ENCODE results near the gene MAPKAPK3. TPM values are rescaled to one million over a fixed set of nuclear protein-coding genes. Genes with fewer than 3 reads are reported as not detected.
A peak's percentile ranks its signal among the peaks of the same experiment; 100 is the strongest.

Gene MAPKAPK3
- total RNA-seq, 2 experiments from 2014 or later: 176 to 195 TPM

DNA sequence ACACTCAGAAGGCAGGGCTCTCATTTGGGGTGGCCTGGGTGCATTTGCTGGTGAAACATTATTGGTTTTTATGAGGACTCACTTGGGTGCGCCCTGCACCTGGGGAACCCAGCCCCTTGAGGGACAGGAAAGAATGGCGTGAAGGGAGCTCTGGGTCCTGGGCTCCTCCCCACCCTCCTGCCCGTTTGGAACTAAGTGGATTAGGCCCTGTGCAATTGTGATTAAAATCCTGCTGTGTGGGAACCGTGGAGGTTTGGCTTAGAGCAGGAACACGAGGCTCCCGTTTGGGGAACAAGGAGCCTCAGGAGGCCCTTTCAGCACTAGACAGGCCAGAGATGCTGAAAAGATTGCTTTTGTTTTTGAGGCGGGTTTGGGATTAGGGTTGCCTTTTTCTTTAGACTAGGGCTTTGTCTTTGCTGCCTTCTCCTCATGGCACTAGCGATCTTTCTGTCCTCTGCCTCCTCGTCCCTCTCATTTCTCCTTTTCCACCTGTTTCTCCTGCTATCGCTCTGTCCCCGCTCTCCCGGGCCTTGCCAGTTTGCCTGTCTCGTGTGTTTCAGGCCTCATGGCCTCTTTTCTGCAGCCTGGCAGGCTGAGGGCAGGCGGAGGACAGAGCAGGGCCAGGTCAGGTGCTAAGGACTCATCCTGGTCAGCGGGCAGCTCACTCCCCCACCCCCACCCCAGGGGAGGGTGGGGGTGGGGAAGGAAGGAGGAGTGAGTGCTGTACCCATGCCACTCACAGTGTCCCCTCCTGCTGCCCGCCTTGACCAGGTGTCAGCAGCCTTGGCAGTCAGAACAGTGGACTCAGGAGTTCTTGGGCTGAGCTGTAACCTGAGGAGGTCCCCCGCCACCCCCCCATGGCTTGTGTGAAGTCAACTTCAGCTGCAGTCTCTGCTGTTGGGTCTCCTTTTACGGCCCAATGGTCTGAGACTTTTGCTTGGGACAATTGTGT is 8.6 kb downstream of the MAPKAPK3 start:
- POLR2A ChIA-PET: interaction anchor here (1.0 to 20.6 kb wide), 5 partner anchors 8 to 56 kb away, joined by 3 to 896 read pairs (median 7); partner anchors contain the start of genes CISH, HEMK1 and MAPKAPK3
- H3K9me3 Mint-ChIP-seq: no peaks in the 10 kb centered on the region

DNA sequence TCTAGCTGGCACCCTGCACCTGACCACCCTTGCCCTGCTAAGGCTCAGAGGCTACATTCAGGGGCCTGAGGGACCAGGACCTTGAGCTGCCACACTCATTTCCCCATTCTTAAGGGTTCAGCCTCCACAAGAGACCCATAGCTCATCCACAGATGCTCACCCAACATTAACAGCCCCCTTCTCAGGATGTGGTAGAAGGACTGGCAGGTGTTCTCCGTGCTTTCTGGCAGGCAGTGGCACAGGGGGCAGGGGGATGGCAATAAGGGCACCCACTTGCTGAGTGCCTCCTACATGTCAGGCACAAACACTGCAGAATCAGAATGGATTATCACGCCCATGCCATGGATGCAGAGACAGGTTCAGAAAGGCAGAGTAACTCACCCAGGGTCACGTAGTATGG is 9.4 kb downstream of the MAPKAPK3 start:
- Mint-ChIP-seq H3K4me1 (peaks cover 76% of the 10 kb centered on the region), H3K4me3 (no peak overlapping the region), H3K36me3 (peaks cover 34% of the 10 kb centered on the region), H3K9me3 (no peaks in the 10 kb centered on the region), H3K27ac (peak overlapping the region; percentile 72), H3K27me3 (no peaks in the 10 kb centered on the region)
- ATAC-seq (ENCODE audit: low read depth): no peak
- no peak for DNase-seq
- POLR2A ChIA-PET: interaction anchor here (0.7 to 20.6 kb wide), 5 partner anchors 8 to 308 kb away, joined by 3 to 896 read pairs (median 5); partner anchors contain the start of genes CISH and MAPKAPK3

More for the DNA sequence above, 8.6 kb downstream of the MAPKAPK3 start:
- Mint-ChIP-seq H3K36me3 (peaks cover 37% of the 10 kb centered on the region), H3K27ac (peak overlapping the region; percentile 74), H3K4me1 (peaks cover 74% of the 10 kb centered on the region), H3K27me3 (no peaks in the 10 kb centered on the region), H3K4me3 (peak overlapping the region; percentile 7)
- no peak for DNase-seq
- no peak for ATAC-seq (ENCODE audit: low read depth)

DNA sequence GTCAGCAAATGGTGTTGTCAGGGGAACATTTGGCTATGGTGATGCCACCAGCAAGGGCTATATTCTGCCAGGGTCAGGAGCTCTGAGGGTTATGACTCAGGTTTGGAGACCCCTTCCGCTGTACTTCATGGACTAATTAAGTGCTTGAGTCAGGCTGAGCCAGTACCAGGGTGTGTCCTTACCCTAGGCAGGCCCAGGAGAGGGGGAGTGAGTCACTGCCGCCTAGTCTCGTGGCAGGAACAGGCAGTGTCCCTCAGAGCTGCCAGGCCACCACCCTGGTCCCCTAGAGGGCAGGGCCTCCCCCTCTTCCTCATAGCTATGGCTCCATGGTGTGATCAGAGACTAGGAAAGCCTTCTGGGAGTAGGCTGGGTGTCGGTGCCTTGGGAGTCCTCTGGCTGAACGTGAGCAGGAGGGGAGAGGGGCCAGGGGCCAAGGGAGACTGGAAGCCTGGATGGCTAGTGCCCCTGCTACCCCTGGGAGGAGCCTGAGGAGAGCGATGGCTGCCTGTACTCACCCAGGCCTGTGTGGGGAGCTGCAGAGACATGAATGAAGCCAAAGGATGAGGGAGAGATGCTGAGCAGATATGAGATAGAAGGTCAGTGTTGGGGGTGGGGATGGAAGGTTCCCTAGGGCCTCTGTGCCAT is 10.6 kb downstream of the MAPKAPK3 start:
- Mint-ChIP-seq H3K27ac (peak overlapping the region; percentile 1), H3K36me3 (peaks cover 32% of the 10 kb centered on the region), H3K4me1 (peaks cover 81% of the 10 kb centered on the region), H3K9me3 (no peaks in the 10 kb centered on the region), H3K4me3 (no peak overlapping the region), H3K27me3 (no peaks in the 10 kb centered on the region)
- POLR2A ChIA-PET: interaction anchor here (1.2 to 20.6 kb wide), 4 partner anchors 9 to 25 kb away, joined by 3 to 896 read pairs (median 20); partner anchors contain the start of genes CISH and MAPKAPK3
- ATAC-seq (ENCODE audit: low read depth) (peak; percentile 24), DNase-seq (no peak)

DNA sequence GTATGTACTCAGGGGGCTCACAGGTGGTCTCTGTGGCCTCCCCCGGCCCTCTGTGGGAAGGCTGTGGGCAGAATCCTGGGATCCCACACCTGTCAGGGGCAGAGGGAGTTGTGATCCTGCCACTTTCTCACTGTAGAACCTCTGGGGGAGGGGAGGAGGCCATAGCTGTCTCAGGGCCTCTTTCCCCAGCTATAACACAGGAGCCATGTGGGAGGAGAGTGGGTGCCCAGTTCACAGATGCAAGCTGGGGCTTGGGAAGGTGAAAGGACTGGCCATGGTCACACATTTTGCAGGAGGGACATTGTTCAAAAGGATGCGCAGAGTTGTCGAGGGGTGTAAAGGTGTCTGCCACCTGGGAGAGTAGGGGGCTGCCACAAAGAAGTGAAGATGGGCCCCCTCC is 11.7 kb downstream of the MAPKAPK3 start:
- H3K9me3 Mint-ChIP-seq: no peaks in the 10 kb centered on the region
- H3K4me1 Mint-ChIP-seq: peaks cover 83% of the 10 kb centered on the region
- ATAC-seq (ENCODE audit: low read depth) (no peak), DNase-seq (no peak)
- H3K36me3 Mint-ChIP-seq: peaks cover 28% of the 10 kb centered on the region
- no peaks in the 10 kb centered on the region for H3K27me3 Mint-ChIP-seq
- POLR2A ChIA-PET: interaction anchor here (1.0 to 4.7 kb wide), 4 partner anchors 8 to 24 kb away, joined by 3 to 36 read pairs (median 4); partner anchors contain the start of gene MAPKAPK3
- H3K4me3 Mint-ChIP-seq: no peak overlapping the region
- H3K27ac Mint-ChIP-seq: peak overlapping the region; percentile 60

DNA sequence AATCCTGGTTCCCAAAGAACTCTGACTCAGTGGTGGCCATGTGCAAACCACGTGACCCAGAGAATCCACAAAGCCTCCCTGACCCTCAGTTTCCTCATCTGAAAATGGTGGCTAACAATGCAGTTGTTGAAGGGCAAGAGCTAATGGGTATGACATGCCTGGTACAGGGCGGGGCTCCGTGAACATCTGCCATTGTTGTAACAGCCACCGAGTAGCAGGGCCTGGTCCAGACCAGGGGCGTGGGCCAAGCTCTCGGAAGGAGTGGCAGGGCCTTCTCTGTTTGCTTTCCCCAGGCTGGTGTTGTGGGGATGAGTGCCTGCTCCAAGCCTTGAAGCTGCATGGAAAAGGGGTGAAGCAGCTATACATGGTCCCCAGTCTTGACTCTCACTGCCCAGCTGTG is 13.4 kb downstream of the MAPKAPK3 start:
- DNase-seq: no peak
- H3K9me3 Mint-ChIP-seq: no peaks in the 10 kb centered on the region
- no peak for ATAC-seq (ENCODE audit: low read depth)
- H3K4me3 Mint-ChIP-seq: no peak overlapping the region
- POLR2A ChIA-PET: interaction anchor here (3.2 to 4.7 kb wide), 2 partner anchors 11 to 14 kb away, joined by 12 to 29 read pairs; partner anchors contain the start of gene MAPKAPK3
- peaks cover 76% of the 10 kb centered on the region for H3K4me1 Mint-ChIP-seq
- H3K27ac Mint-ChIP-seq: no peak overlapping the region
- H3K27me3 Mint-ChIP-seq: no peaks in the 10 kb centered on the region
- peaks cover 28% of the 10 kb centered on the region for H3K36me3 Mint-ChIP-seq

DNA sequence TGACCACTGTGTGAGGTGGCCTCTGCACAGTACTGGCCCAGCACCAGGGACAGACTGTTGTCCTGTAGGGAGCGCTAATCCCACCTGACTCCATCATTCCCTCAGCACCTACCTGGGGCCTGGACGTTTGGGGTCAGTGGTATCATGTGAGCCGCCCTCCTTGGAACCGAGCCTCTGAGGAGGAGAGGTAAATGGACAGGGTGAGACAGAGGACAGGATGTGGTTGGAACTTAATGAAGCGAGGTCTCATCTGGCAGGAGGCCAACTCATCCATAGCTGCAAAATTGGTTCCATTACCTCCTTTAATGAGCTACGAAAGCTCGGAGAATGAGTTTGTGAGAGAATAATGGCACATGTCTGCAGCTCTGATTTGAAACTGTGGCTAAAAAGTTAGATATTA is 13.9 kb downstream of the MAPKAPK3 start:
- POLR2A ChIA-PET: interaction anchor here (2.0 to 4.7 kb wide), 3 partner anchors 12 to 58 kb away, joined by 9 to 29 read pairs (median 12); partner anchors contain the start of gene MAPKAPK3
- no peak overlapping the region for H3K4me3 Mint-ChIP-seq
- H3K4me1 Mint-ChIP-seq: peaks cover 74% of the 10 kb centered on the region
- H3K36me3 Mint-ChIP-seq: peaks cover 26% of the 10 kb centered on the region
- DNase-seq (no peak), ATAC-seq (ENCODE audit: low read depth) (no peak)
- no peaks in the 10 kb centered on the region for H3K27me3 Mint-ChIP-seq
- H3K27ac Mint-ChIP-seq: no peak overlapping the region
- H3K9me3 Mint-ChIP-seq: no peaks in the 10 kb centered on the region

DNA sequence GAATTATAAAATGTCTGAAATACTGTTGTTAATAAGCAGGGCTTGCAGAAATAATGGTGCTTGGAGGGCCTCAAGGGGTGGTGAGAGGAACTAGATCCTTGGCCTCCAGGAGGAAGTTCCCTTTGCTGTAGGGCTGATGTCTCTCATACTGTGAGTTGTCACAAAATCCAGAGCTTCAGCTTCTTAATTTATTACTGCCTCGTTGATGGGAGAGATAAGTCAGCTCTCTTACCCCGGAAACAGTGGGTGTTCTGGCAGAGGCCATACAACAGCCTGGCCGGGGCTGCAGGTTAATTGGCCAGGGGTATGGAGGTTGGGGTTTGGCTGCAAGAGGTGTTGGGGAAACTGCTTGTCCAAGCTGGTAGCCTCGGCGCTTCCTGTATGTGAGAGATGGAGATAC is 15.5 kb downstream of the MAPKAPK3 start:
- peak; percentile 40 for ATAC-seq (ENCODE audit: low read depth)
- POLR2A ChIA-PET: interaction anchor here (1.0 to 4.7 kb wide), 5 partner anchors 9 to 60 kb away, joined by 3 to 29 read pairs (median 9); partner anchors contain the start of gene MAPKAPK3
- H3K36me3 Mint-ChIP-seq: peaks cover 33% of the 10 kb centered on the region
- DNase-seq: no peak
- H3K9me3 Mint-ChIP-seq: no peaks in the 10 kb centered on the region
- no peaks in the 10 kb centered on the region for H3K27me3 Mint-ChIP-seq
- H3K27ac Mint-ChIP-seq: peak overlapping the region; percentile 81
- peak overlapping the region; percentile 33 for H3K4me3 Mint-ChIP-seq
- H3K4me1 Mint-ChIP-seq: peaks cover 82% of the 10 kb centered on the region

DNA sequence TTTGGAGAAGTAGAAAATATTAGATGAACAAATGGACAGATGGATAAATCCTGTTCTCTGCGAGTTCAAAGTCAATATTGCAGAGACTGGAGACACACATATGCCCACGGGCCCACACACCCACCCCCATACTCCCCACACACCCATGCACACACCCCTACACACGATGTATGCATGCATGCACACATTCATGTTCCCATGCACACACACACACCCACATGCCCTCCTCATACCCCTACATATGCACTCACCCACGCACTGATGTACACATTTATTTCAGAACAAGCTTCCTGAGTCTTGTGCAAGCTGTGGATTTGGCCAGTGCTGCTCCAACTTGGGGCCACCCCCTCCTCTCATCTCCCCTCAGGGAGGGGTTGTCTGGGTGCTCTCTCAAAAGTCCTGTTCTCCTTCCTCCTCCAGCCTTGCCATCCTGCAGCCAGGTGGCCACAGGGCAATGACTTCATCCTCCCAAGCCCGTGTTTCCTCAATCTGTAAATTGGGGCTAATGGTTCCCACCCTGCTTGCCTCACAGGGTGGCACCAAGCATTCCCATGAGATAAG is 16.4 kb downstream of the MAPKAPK3 start:
- Mint-ChIP-seq H3K4me3 (peak overlapping the region; percentile 26), H3K27ac (peak overlapping the region; percentile 81), H3K36me3 (peaks cover 33% of the 10 kb centered on the region), H3K27me3 (no peaks in the 10 kb centered on the region), H3K9me3 (no peaks in the 10 kb centered on the region), H3K4me1 (peaks cover 82% of the 10 kb centered on the region)
- DNase-seq (no peak), ATAC-seq (ENCODE audit: low read depth) (no peak)
- POLR2A ChIA-PET: interaction anchor here (1.1 to 4.7 kb wide), 5 partner anchors 10 to 17 kb away, joined by 3 to 29 read pairs (median 7); partner anchors contain the start of gene MAPKAPK3

DNA sequence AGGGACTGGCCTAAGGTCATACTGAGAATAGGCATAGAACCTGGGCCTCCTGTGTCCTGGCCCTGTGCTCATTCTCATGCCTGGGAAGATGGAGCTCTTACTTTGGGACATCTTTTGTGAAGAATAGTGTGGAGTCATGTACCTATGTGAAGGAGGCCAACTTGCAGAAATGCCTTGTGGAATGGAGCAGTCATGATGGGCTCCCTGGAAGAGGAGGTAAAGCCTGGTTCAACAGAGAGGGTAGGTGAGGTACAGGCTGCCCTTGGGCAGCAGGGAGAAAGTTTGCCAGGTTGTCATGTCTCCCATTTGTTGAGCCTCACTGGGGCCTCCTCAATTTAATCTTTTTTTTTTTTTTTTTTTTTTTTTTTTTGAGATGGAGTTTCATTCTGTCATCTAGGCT is 18.1 kb downstream of the MAPKAPK3 start:
- POLR2A ChIA-PET: interaction anchor here (0.7 to 1.2 kb wide), 4 partner anchors 9 to 1315 kb away, joined by 3 to 11 read pairs (median 4); partner anchors contain the start of gene CISH
- DNase-seq (no peak), ATAC-seq (ENCODE audit: low read depth) (no peak)
- Mint-ChIP-seq H3K27me3 (no peaks in the 10 kb centered on the region), H3K4me1 (peaks cover 69% of the 10 kb centered on the region), H3K36me3 (peaks cover 33% of the 10 kb centered on the region), H3K27ac (peak overlapping the region; percentile 66), H3K4me3 (no peak overlapping the region), H3K9me3 (no peaks in the 10 kb centered on the region)

DNA sequence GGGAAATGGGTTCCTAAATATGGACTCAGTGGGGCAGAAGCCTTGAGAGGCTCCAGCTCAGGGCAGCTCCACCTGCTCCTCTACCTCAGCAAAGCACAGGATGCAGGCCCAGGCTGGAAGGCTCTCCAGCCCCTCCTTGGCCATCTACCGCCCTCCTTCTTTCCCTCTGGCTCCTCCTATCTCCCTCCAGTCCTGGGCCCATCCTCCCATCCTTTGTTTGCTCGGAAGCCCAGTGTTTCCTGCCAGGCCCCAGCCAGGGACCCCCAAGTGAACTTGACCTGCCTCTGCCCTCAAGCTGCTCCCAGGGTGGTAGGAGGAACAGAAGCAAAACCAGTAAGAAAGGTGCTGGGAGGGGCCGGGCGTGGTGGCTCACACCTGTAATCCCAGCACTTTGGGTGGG is 20.1 kb downstream of the MAPKAPK3 start:
- Mint-ChIP-seq H3K9me3 (no peaks in the 10 kb centered on the region), H3K27ac (no peak overlapping the region), H3K4me1 (peaks cover 51% of the 10 kb centered on the region), H3K36me3 (peaks cover 38% of the 10 kb centered on the region), H3K4me3 (peak overlapping the region; percentile 53), H3K27me3 (no peaks in the 10 kb centered on the region)
- POLR2A ChIA-PET: interaction anchor here (0.9 to 1.1 kb wide), 2 partner anchors 9 to 21 kb away, joined by 3 to 4 read pairs; no protein-coding TSS in a partner anchor
- no peak for ATAC-seq (ENCODE audit: low read depth)
- no peak for DNase-seq

DNA sequence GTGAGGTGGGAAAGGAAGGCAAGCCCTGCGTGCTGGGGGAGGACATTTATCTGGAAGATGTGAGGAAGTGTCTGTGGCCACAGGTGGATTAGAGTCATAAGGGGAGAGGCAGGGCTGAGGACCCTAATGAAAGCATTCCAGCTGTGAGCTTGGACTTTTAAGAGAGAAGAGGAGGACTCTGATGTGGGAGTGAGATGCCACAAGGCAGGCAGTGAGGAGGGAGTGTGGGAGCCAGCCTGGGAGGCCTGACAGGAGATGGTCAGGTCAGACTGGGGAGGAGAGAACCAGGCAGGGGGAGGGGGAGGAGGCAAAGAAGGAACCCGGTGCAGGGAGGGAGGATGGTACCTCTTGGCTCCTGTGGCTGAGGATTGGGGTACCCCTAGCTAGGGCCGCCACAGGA is 21.0 kb downstream of the MAPKAPK3 start:
- H3K4me3 Mint-ChIP-seq: peak overlapping the region; percentile 53
- DNase-seq (no peak), ATAC-seq (ENCODE audit: low read depth) (no peak)
- H3K9me3 Mint-ChIP-seq: no peaks in the 10 kb centered on the region
- H3K36me3 Mint-ChIP-seq: peaks cover 38% of the 10 kb centered on the region
- H3K27me3 Mint-ChIP-seq: no peaks in the 10 kb centered on the region
- H3K4me1 Mint-ChIP-seq: peaks cover 41% of the 10 kb centered on the region
- POLR2A ChIA-PET: no interaction called here
- peak overlapping the region; percentile 82 for H3K27ac Mint-ChIP-seq

DNA sequence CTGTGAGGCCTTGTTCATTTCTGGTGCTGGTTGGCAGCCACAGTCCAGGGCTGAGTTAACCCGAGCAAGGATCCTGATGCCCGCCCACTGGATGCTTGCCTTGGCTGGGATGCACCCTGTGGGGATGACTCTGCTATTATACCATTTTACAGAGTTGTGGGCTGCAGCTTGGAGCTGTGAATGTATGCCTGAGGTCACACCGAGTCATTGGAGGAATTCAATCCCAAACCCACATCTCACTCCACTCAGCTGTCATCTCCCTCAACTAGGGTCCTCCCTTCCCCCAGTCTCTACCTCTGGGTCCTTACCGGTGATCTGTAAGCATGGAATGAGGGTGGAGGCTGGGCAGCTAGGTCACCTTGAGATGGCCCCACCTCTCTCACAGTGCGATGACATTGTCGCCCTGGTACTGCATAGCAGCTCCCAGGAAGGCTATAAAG is 22.1 kb downstream of the MAPKAPK3 start:
- Mint-ChIP-seq H3K27me3 (no peaks in the 10 kb centered on the region), H3K4me1 (peaks cover 31% of the 10 kb centered on the region), H3K27ac (peak overlapping the region; percentile 39), H3K36me3 (peaks cover 40% of the 10 kb centered on the region), H3K9me3 (no peaks in the 10 kb centered on the region), H3K4me3 (no peak overlapping the region)
- DNase-seq (no peak), ATAC-seq (ENCODE audit: low read depth) (no peak)
- POLR2A ChIA-PET: interaction anchor here (1.2 kb wide), 1 partner anchor 23 kb away, joined by 3 read pairs; the partner anchor contains the start of gene MAPKAPK3

Data from activated naive CD8-positive, alpha-beta T cell treated with anti-CD3 and anti-CD28 coated beads, Interleukin-2, amount 10 ng/mL, durations not matched to agents 7 days and 5 days (primary cell).